Central memory CD8-positive, alpha-beta T cell (primary cell): ENCODE data around the gene ESRRB.

Source experiments
- ATAC-seq: fragments of 150-1000 bp; cut with Tn5 transposase; replicated peaks from 2 replicates; pipeline ENCODE4 v1.10.0; 2022; ENCODE audit warnings: mild to moderate bottlenecking, moderate FRiP score, moderate number of reproducible peaks; ENCODE audit not compliant: poor library complexity, severe bottlenecking; ENCODE audit errors: extremely low read depth
- DNase-seq, 2 donors: peaks; one replicate each; pipeline ENCODE4 v3.0.0; 2021; ENCODE audit warnings: low spot score in 2 of 2
- H3K27ac Mint-ChIP-seq: one replicate; pipeline ENCODE4 v1.8.0; 2022; ENCODE audit warnings: low read depth, mild to moderate bottlenecking, moderate library complexity, mixed read lengths
- H3K27me3 Mint-ChIP-seq: one replicate; pipeline ENCODE4 v1.8.0; 2022; ENCODE audit warnings: mixed read lengths
- H3K36me3 Mint-ChIP-seq: one replicate; pipeline ENCODE4 v1.8.0; 2022; ENCODE audit warnings: mild to moderate bottlenecking, moderate library complexity, mixed read lengths; ENCODE audit not compliant: insufficient read depth
- H3K4me1 Mint-ChIP-seq: one replicate; pipeline ENCODE4 v1.8.0; 2022; ENCODE audit warnings: mixed read lengths
- H3K4me3 Mint-ChIP-seq: one replicate; pipeline ENCODE4 v1.8.0; 2022; ENCODE audit warnings: mild to moderate bottlenecking, moderate library complexity, mixed read lengths
- H3K9me3 Mint-ChIP-seq: one replicate; pipeline ENCODE4 v1.8.0; 2022; ENCODE audit warnings: mixed read lengths

Gene ESRRB

GRCh38 chr14:76450476-76450875 lies 74.5 kb downstream of the ESRRB start:
- no peak for ATAC-seq
- H3K36me3 Mint-ChIP-seq: no peaks in the 10 kb centered on the region
- no peaks in the 10 kb centered on the region for H3K9me3 Mint-ChIP-seq
- peaks cover 37% of the 10 kb centered on the region for H3K27me3 Mint-ChIP-seq
- no peak overlapping the region for H3K27ac Mint-ChIP-seq
- H3K4me1 Mint-ChIP-seq: no peaks in the 10 kb centered on the region
- H3K4me3 Mint-ChIP-seq: no peak overlapping the region
- no peak for DNase-seq

DNA sequence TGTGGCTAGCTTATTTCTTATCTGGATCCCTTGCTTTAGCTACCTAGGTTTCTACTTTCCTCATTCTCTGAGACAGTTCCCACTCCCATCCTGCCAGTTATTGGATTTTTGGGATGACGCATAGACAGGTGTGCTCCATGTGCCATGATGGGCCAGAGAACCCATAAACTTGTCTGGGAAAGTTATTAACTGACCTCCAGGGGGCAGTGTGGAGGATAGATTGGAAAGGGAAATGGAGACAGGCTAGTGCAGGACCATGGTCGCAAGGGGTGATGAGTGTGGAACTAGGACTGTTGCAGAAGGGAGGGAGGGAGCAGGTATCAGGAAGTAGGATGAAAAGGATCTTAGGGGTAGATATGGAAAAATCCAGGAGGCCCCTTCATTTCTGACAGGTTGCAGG lies 80.3 kb downstream of the ESRRB start:
- H3K27ac Mint-ChIP-seq: no peak overlapping the region
- no peak for ATAC-seq
- H3K4me3 Mint-ChIP-seq: no peak overlapping the region
- H3K9me3 Mint-ChIP-seq: no peaks in the 10 kb centered on the region
- peaks cover 28% of the 10 kb centered on the region for H3K27me3 Mint-ChIP-seq
- no peaks in the 10 kb centered on the region for H3K4me1 Mint-ChIP-seq
- H3K36me3 Mint-ChIP-seq: no peaks in the 10 kb centered on the region
- DNase-seq: no peak

DNA sequence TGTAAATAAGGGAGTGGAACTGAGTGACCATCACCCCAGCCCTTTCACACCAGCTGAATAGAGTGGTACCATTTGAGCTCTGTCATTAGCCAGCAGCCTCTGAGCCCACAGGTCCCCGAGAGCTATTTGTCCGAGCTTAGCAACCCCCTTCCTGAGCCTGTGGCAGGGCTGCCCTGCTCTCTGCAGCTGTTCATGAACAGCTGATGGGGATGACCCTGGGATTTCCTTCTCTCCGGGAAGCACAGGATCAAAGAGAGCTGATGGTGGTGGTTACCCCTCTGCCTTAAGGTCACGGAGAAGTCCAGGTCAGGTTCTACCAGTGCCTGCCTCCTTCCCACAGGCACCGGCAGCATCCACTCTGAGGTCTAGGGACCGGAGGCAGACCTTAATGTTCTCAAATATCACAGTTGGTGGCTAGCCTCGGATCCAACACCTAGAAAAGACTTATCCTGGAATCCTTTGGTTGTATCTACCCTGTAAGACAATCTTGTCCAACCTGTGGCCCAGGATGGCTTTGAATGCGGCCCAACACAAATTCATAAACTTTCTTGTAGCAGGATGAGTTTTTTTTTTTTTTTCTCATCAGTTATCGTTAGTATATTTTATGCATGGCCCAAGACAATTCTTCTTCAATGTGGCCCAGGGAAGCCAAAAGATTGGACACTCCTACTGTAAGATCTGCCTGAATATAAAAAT lies 81.1 kb downstream of the ESRRB start:
- no peaks in the 10 kb centered on the region for H3K4me1 Mint-ChIP-seq
- ATAC-seq (no peak), DNase-seq (no peak)
- no peaks in the 10 kb centered on the region for H3K36me3 Mint-ChIP-seq
- no peaks in the 10 kb centered on the region for H3K9me3 Mint-ChIP-seq
- no peak overlapping the region for H3K27ac Mint-ChIP-seq
- no peak overlapping the region for H3K4me3 Mint-ChIP-seq
- H3K27me3 Mint-ChIP-seq: peaks cover 28% of the 10 kb centered on the region

DNA sequence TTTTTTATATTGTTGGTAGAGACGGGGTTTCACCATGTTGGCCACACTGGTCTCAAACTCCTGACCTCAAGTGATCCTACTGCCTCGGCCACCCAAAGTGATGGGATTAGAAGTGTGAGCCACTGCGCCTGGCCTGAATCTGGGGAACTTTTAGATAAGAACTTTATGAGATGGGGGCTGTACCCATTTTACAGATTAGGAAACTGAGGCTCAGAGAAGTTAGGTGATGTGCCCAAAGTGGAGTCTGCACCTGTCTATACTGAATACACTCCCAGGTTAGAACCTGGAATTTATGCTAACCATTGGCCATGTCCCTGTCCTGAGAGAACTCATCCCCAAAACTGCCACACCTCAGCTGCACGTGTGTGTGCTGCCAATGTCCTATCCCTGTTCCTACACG lies 81.9 kb downstream of the ESRRB start:
- H3K9me3 Mint-ChIP-seq: no peaks in the 10 kb centered on the region
- ATAC-seq (no peak), DNase-seq (no peak)

DNA sequence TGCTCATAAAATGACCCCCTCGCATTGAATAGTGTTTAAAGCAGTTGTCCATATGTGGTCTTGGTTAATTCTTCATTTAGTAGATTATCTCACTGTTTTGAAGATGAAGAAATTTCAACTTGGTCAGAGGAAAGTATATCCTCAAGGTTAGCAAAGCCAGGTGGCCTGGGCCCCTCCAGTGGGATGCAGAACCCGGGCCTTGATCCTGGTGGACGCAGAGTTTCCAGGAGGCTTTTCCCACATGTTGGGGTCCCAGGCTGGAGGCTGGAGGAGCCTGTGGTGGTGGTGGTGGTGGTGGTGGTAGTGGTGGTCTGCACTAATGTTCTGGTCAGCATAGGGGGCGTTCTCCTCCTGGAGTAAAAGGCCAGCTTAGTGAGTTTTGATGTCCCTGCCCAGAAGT lies 85.9 kb downstream of the ESRRB start:
- Mint-ChIP-seq H3K27me3 (peaks cover 8% of the 10 kb centered on the region), H3K9me3 (no peaks in the 10 kb centered on the region), H3K27ac (no peak overlapping the region), H3K36me3 (no peaks in the 10 kb centered on the region), H3K4me1 (no peaks in the 10 kb centered on the region), H3K4me3 (no peak overlapping the region)
- no peak for ATAC-seq
- DNase-seq: no peak

More for the DNA sequence above, 81.9 kb downstream of the ESRRB start:
- no peaks in the 10 kb centered on the region for H3K36me3 Mint-ChIP-seq
- no peak overlapping the region for H3K4me3 Mint-ChIP-seq
- H3K27me3 Mint-ChIP-seq: peaks cover 28% of the 10 kb centered on the region
- no peaks in the 10 kb centered on the region for H3K4me1 Mint-ChIP-seq
- no peak overlapping the region for H3K27ac Mint-ChIP-seq

DNA sequence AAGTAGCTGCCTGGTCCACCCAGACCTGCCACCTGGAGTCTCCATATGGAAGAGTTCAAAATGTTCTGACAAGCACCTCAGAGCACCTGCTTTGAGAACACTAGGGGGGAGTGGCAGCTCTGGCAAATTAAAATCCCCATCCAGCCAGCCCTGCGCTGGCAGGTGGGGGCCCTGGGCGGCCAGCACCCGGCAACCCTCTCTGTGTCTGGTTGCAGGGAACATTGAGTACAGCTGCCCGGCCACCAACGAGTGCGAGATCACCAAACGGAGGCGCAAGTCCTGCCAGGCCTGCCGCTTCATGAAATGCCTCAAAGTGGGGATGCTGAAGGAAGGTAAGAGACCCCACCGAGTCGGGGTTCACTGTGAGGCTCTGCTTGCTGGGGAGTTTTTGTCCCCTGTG lies 86.4 kb downstream of the ESRRB start:
- no peak for ATAC-seq
- DNase-seq: no peak
- no peaks in the 10 kb centered on the region for H3K36me3 Mint-ChIP-seq
- H3K4me1 Mint-ChIP-seq: no peaks in the 10 kb centered on the region
- no peaks in the 10 kb centered on the region for H3K9me3 Mint-ChIP-seq
- no peak overlapping the region for H3K4me3 Mint-ChIP-seq
- H3K27me3 Mint-ChIP-seq: peaks cover 8% of the 10 kb centered on the region
- no peak overlapping the region for H3K27ac Mint-ChIP-seq

GRCh38 chr14:76463105-76463504 lies 87.2 kb downstream of the ESRRB start:
- DNase-seq: no peak
- no peaks in the 10 kb centered on the region for H3K36me3 Mint-ChIP-seq
- no peak overlapping the region for H3K27ac Mint-ChIP-seq
- H3K9me3 Mint-ChIP-seq: no peaks in the 10 kb centered on the region
- H3K4me3 Mint-ChIP-seq: no peak overlapping the region
- no peak for ATAC-seq
- no peaks in the 10 kb centered on the region for H3K4me1 Mint-ChIP-seq
- peaks cover 8% of the 10 kb centered on the region for H3K27me3 Mint-ChIP-seq

DNA sequence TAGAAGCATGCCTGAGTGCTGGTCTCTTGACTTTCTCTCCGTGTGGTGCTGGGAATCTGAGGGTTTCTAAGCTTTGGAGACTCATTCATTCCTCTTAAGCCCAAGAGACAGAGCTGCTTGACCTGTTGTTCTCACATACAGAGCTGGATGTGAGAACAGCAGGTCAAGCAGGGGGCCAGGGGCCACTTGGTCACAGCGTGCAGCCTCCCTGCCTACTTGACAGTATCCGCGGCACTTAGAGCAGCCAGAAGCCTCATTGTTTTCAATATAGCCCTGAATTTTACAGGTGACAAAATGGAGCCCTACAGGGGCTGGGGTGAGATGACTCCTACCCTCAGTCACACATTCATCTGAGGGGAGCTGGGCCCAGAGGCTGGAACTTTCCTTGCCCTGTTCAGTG lies 88.9 kb downstream of the ESRRB start:
- Mint-ChIP-seq H3K36me3 (no peaks in the 10 kb centered on the region), H3K4me1 (no peaks in the 10 kb centered on the region), H3K4me3 (no peak overlapping the region), H3K27ac (no peak overlapping the region), H3K9me3 (no peaks in the 10 kb centered on the region), H3K27me3 (peaks cover 3% of the 10 kb centered on the region)
- ATAC-seq (no peak), DNase-seq (no peak)

- H3K36me3 Mint-ChIP-seq: no peaks in the 10 kb centered on the region
- H3K27ac Mint-ChIP-seq: no peak overlapping the region
- H3K4me3 Mint-ChIP-seq: no peak overlapping the region
- peaks cover 11% of the 10 kb centered on the region for H3K27me3 Mint-ChIP-seq
- no peaks in the 10 kb centered on the region for H3K9me3 Mint-ChIP-seq
- DNase-seq (no peak), ATAC-seq (no peak)
- no peaks in the 10 kb centered on the region for H3K4me1 Mint-ChIP-seq
These were observed 89.7 kb downstream of the ESRRB start for GRCh38 chr14:76465664-76466063.

- Mint-ChIP-seq H3K9me3 (no peaks in the 10 kb centered on the region), H3K27me3 (peaks cover 32% of the 10 kb centered on the region), H3K36me3 (no peaks in the 10 kb centered on the region), H3K4me3 (no peak overlapping the region), H3K27ac (no peak overlapping the region), H3K4me1 (no peaks in the 10 kb centered on the region)
- no peak for ATAC-seq
- no peak for DNase-seq
These were observed 91.8 kb downstream of the ESRRB start for GRCh38 chr14:76467711-76468155.

- H3K4me1 Mint-ChIP-seq: no peaks in the 10 kb centered on the region
- H3K36me3 Mint-ChIP-seq: no peaks in the 10 kb centered on the region
- H3K4me3 Mint-ChIP-seq: no peak overlapping the region
- no peak for DNase-seq
- peaks cover 43% of the 10 kb centered on the region for H3K27me3 Mint-ChIP-seq
- ATAC-seq: no peak
- no peak overlapping the region for H3K27ac Mint-ChIP-seq
- H3K9me3 Mint-ChIP-seq: no peaks in the 10 kb centered on the region
These were observed 96.3 kb downstream of the ESRRB start for GRCh38 chr14:76472199-76472723.

- Mint-ChIP-seq H3K27me3 (peaks cover 43% of the 10 kb centered on the region), H3K4me1 (no peaks in the 10 kb centered on the region), H3K4me3 (no peak overlapping the region), H3K27ac (no peak overlapping the region), H3K9me3 (no peaks in the 10 kb centered on the region), H3K36me3 (no peaks in the 10 kb centered on the region)
- ATAC-seq (no peak), DNase-seq (no peak)
These were observed 97.7 kb downstream of the ESRRB start for GRCh38 chr14:76473481-76474263.

DNA sequence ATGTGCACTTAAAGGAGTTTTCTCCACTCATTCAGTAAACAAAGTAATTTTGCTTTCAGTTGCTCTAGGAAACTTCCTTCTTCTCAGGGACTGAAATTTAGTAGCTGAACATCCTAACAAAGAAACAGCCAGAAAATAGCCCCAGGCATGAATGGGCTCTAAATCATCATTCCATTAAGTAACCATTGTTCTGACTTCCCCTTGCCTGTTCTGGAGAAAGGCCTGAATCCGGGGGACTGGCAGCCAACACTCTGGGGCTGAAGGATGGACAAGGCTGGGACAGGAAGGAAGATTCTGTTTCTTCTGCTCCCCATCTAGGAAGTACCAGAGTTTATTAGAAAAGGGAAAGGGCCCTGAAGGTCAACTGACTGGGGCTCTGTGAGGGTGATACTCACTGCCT lies 104.5 kb downstream of the ESRRB start:
- H3K9me3 Mint-ChIP-seq: no peaks in the 10 kb centered on the region
- H3K27me3 Mint-ChIP-seq: no peaks in the 10 kb centered on the region
- DNase-seq (no peak), ATAC-seq (no peak)
- H3K4me1 Mint-ChIP-seq: no peaks in the 10 kb centered on the region
- H3K4me3 Mint-ChIP-seq: no peak overlapping the region
- H3K36me3 Mint-ChIP-seq: no peaks in the 10 kb centered on the region
- H3K27ac Mint-ChIP-seq: no peak overlapping the region
